SK-N-SH treated with all-trans-retinoic acid at 6 μM for 48 hours (cell line): ENCODE data around the gene AMACR.

ENCODE experiments used
- ATAC-seq: fragments of 200-7000 bp; cut with Tn5 transposase; 3 replicates; pipeline ENCODE4 v1.9.1; 2020; ENCODE audit warnings: mild to moderate bottlenecking, moderate library complexity
- ARNTL ChIP-seq: fragments of 450-650 bp; formaldehyde crosslinking; IDR thresholded peaks from 2 replicates; pipeline ENCODE4 v1.5.0; 2020; ENCODE audit warnings: low read depth, mild to moderate bottlenecking, moderate library complexity, borderline replicate concordance
- BACH2 ChIP-seq: fragments of 250-450 bp; sonication (Bioruptor Pico); IDR thresholded peaks from 2 replicates; pipeline ENCODE4 v1.9.0; 2021; ENCODE audit warnings: mild to moderate bottlenecking, borderline replicate concordance
- CSDC2 ChIP-seq: fragments of 250-450 bp; sonication (Bioruptor Pico); IDR thresholded peaks from 2 replicates; pipeline ENCODE4 v1.5.0; 2020; ENCODE audit warnings: mild to moderate bottlenecking, moderate library complexity
- ESRRG ChIP-seq: fragments of 250-450 bp; sonication (Bioruptor Pico); IDR thresholded peaks from 2 replicates; pipeline ENCODE4 v1.6.1; 2021; ENCODE audit warnings: mild to moderate bottlenecking
- ISL1 ChIP-seq: fragments of 250-450 bp; sonication (Bioruptor Pico); IDR thresholded peaks from 2 replicates; pipeline ENCODE4 v2.1.2; 2022; ENCODE audit warnings: mild to moderate bottlenecking, moderate library complexity
- OSR1 ChIP-seq: fragments of 250-450 bp; sonication (Bioruptor Pico); IDR thresholded peaks from 2 replicates; pipeline ENCODE4 v1.8.0; 2022; ENCODE audit warnings: moderate library complexity, mild to moderate bottlenecking, inconsistent platforms
- SNAI2 ChIP-seq: fragments of 250-450 bp; sonication (Bioruptor Pico); IDR thresholded peaks from 2 replicates; pipeline ENCODE4 v1.5.0; 2020; ENCODE audit warnings: mild to moderate bottlenecking, moderate library complexity
- TCF4 ChIP-seq: fragments of 250-450 bp; sonication (Bioruptor Pico); IDR thresholded peaks from 2 replicates; pipeline ENCODE4 v1.8.0; 2021; ENCODE audit warnings: mild to moderate bottlenecking, moderate library complexity, borderline replicate concordance
- TOX ChIP-seq: fragments of 250-450 bp; sonication (Bioruptor Pico); IDR thresholded peaks from 2 replicates; pipeline ENCODE4 v1.8.0; 2021; ENCODE audit warnings: mild to moderate bottlenecking, moderate library complexity, borderline replicate concordance
- ZFP3 ChIP-seq: fragments of 250-450 bp; sonication (Bioruptor Pico); IDR thresholded peaks from 2 replicates; pipeline ENCODE4 v1.5.0; 2020; ENCODE audit warnings: mild to moderate bottlenecking, moderate library complexity
- ZFP30 ChIP-seq: fragments of 450-650 bp; formaldehyde crosslinking; IDR thresholded peaks from 2 replicates; pipeline ENCODE4 v1.5.0; 2022; ENCODE audit warnings: mild to moderate bottlenecking, moderate library complexity
- ZNF565 ChIP-seq: fragments of 450-650 bp; formaldehyde crosslinking; conservative IDR thresholded peaks from 2 replicates; pipeline ENCODE4 v1.5.0; 2020; ENCODE audit warnings: low read depth, mild to moderate bottlenecking, moderate library complexity
- ZNF8 ChIP-seq: fragments of 450-650 bp; formaldehyde crosslinking; IDR thresholded peaks from 2 replicates; pipeline ENCODE4 v1.5.0; 2020; ENCODE audit warnings: mild to moderate bottlenecking, moderate library complexity
- TF ChIP-seq, protein P1 (sequence below): fragments of 250-450 bp; sonication (Bioruptor Pico); IDR thresholded peaks from 2 replicates; pipeline ENCODE4 v1.8.0; 2020; ENCODE audit warnings: mild to moderate bottlenecking, moderate library complexity, borderline replicate concordance
- TF ChIP-seq, protein P2 (sequence below): fragments of 250-450 bp; sonication (Bioruptor Pico); IDR thresholded peaks from 2 replicates; pipeline ENCODE4 v1.8.0; 2021; ENCODE audit warnings: low read depth, mild to moderate bottlenecking, moderate library complexity, borderline replicate concordance
- TF ChIP-seq, protein P3 (sequence below): fragments of 250-450 bp; sonication (Bioruptor Pico); IDR thresholded peaks from 2 replicates; pipeline ENCODE4 v1.5.0; 2020; ENCODE audit warnings: mild to moderate bottlenecking, moderate library complexity
- TF ChIP-seq, protein P4 (sequence below): fragments of 250-450 bp; sonication (Bioruptor Pico); IDR thresholded peaks from 2 replicates; pipeline ENCODE4 v1.5.1; 2021; ENCODE audit warnings: mild to moderate bottlenecking, moderate library complexity
- TF ChIP-seq, protein P5 (sequence below): fragments of 250-450 bp; sonication (Bioruptor Pico); IDR thresholded peaks from 2 replicates; pipeline ENCODE4 v1.5.1; 2020; ENCODE audit warnings: low read depth, mild to moderate bottlenecking, moderate library complexity

AMACR gene

DNA sequence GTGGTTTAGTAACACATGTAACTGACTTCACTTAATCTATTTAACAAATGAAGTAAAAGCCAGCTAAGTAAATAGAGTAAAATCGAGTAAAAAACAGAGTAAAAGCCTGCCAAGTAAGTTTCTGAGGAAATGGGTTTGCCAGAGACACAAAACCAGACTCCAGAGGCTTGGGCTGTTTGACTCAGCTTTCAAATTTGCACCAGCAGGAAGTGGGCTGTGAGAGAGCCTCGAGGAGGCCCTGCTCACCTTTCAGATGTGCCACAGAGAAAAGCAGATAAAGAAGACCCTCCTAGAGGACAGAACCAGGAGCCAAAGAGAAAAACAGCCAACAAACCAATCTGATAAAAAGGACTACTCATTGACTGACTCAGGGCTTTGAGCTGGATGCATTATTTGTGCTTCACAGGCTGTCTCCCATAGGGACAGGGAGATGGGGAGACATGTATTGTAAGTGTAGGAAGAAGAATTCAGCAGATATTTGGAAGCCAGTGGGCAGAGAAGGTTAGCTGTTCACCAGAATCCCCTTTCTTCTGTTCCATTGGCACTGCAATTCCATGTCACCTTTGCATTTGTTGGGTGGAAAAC, 14.4 kb upstream of the AMACR start:
- ATAC-seq, result peak; percentile 79
- TF ChIP-seq, protein P1, sequence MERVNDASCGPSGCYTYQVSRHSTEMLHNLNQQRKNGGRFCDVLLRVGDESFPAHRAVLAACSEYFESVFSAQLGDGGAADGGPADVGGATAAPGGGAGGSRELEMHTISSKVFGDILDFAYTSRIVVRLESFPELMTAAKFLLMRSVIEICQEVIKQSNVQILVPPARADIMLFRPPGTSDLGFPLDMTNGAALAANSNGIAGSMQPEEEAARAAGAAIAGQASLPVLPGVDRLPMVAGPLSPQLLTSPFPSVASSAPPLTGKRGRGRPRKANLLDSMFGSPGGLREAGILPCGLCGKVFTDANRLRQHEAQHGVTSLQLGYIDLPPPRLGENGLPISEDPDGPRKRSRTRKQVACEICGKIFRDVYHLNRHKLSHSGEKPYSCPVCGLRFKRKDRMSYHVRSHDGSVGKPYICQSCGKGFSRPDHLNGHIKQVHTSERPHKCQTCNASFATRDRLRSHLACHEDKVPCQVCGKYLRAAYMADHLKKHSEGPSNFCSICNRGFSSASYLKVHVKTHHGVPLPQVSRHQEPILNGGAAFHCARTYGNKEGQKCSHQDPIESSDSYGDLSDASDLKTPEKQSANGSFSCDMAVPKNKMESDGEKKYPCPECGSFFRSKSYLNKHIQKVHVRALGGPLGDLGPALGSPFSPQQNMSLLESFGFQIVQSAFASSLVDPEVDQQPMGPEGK (CRISPR knock-in tag), result no peak
- TF ChIP-seq, protein P2, sequence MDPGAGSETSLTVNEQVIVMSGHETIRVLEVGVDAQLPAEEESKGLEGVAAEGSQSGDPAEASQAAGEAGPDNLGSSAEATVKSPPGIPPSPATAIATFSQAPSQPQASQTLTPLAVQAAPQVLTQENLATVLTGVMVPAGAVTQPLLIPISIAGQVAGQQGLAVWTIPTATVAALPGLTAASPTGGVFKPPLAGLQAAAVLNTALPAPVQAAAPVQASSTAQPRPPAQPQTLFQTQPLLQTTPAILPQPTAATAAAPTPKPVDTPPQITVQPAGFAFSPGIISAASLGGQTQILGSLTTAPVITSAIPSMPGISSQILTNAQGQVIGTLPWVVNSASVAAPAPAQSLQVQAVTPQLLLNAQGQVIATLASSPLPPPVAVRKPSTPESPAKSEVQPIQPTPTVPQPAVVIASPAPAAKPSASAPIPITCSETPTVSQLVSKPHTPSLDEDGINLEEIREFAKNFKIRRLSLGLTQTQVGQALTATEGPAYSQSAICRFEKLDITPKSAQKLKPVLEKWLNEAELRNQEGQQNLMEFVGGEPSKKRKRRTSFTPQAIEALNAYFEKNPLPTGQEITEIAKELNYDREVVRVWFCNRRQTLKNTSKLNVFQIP (CRISPR knock-in tag), result no peak
- TF ChIP-seq SNAI2 (CRISPR knock-in tag) (no peak), ARNTL (CRISPR knock-in tag) (no peak), BACH2 (CRISPR knock-in tag) (no peak), TOX (no peak), ZFP30 (no peak)

DNA sequence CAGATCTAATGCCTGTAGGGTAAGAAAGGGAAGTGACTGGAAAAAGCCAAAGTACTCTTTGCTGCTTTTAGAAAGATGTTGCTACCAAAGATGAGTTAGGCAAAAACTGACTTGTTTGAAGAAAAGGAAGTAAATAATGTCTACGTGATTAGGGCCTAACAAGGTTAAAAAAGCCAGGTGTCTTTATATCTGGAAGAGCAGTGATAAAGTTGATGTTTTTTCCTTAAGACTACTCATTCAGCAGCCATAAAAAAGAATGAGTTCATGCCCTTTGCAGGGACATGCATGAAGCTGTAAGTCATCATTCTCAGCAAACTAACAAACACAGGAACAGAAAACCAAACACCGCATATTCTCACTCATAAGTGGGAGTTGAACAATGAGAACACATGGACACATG, 13.5 kb upstream of the AMACR start:
- TF ChIP-seq, protein P3, sequence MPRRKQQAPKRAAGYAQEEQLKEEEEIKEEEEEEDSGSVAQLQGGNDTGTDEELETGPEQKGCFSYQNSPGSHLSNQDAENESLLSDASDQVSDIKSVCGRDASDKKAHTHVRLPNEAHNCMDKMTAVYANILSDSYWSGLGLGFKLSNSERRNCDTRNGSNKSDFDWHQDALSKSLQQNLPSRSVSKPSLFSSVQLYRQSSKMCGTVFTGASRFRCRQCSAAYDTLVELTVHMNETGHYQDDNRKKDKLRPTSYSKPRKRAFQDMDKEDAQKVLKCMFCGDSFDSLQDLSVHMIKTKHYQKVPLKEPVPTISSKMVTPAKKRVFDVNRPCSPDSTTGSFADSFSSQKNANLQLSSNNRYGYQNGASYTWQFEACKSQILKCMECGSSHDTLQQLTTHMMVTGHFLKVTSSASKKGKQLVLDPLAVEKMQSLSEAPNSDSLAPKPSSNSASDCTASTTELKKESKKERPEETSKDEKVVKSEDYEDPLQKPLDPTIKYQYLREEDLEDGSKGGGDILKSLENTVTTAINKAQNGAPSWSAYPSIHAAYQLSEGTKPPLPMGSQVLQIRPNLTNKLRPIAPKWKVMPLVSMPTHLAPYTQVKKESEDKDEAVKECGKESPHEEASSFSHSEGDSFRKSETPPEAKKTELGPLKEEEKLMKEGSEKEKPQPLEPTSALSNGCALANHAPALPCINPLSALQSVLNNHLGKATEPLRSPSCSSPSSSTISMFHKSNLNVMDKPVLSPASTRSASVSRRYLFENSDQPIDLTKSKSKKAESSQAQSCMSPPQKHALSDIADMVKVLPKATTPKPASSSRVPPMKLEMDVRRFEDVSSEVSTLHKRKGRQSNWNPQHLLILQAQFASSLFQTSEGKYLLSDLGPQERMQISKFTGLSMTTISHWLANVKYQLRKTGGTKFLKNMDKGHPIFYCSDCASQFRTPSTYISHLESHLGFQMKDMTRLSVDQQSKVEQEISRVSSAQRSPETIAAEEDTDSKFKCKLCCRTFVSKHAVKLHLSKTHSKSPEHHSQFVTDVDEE (CRISPR knock-in tag), result no peak
- no peak for TF ChIP-seq ESRRG (CRISPR knock-in tag)
- TF ChIP-seq, protein P4, sequence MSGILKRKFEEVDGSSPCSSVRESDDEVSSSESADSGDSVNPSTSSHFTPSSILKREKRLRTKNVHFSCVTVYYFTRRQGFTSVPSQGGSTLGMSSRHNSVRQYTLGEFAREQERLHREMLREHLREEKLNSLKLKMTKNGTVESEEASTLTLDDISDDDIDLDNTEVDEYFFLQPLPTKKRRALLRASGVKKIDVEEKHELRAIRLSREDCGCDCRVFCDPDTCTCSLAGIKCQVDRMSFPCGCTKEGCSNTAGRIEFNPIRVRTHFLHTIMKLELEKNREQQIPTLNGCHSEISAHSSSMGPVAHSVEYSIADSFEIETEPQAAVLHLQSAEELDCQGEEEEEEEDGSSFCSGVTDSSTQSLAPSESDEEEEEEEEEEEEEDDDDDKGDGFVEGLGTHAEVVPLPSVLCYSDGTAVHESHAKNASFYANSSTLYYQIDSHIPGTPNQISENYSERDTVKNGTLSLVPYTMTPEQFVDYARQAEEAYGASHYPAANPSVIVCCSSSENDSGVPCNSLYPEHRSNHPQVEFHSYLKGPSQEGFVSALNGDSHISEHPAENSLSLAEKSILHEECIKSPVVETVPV (CRISPR knock-in tag), result no peak
- ATAC-seq, result no peak

DNA sequence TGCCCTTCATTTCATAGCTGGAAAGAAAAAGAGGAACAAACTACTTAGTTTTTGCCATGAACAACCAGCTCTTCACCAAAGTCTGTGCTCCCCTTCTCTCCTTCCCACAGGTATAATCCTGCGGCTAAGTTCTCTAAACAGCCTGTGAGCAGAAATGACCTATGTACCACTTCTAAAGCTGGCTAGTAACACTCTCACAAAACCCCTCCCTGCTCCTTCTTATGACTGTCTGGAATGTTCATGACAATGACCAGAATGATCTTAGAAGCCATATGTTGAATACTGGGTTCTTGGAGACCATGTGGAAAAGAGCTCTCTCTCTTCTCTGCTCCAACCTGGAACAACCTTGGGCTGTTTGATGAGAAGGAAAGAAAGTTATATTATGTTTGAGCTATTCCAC, 12.9 kb upstream of the AMACR start:
- TF ChIP-seq, protein P2 (CRISPR knock-in tag), result no peak
- TF ChIP-seq ARNTL (CRISPR knock-in tag) (no peak), ZNF8 (CRISPR knock-in tag) (no peak), ZNF565 (CRISPR knock-in tag) (no peak), ZFP3 (CRISPR knock-in tag) (no peak), OSR1 (CRISPR knock-in tag) (no peak), ISL1 (CRISPR knock-in tag) (no peak), CSDC2 (CRISPR knock-in tag) (no peak)
- TF ChIP-seq, protein P5, sequence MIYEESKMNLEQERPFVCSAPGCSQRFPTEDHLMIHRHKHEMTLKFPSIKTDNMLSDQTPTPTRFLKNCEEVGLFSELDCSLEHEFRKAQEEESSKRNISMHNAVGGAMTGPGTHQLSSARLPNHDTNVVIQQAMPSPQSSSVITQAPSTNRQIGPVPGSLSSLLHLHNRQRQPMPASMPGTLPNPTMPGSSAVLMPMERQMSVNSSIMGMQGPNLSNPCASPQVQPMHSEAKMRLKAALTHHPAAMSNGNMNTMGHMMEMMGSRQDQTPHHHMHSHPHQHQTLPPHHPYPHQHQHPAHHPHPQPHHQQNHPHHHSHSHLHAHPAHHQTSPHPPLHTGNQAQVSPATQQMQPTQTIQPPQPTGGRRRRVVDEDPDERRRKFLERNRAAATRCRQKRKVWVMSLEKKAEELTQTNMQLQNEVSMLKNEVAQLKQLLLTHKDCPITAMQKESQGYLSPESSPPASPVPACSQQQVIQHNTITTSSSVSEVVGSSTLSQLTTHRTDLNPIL, result no peak
- no peak for ATAC-seq

DNA sequence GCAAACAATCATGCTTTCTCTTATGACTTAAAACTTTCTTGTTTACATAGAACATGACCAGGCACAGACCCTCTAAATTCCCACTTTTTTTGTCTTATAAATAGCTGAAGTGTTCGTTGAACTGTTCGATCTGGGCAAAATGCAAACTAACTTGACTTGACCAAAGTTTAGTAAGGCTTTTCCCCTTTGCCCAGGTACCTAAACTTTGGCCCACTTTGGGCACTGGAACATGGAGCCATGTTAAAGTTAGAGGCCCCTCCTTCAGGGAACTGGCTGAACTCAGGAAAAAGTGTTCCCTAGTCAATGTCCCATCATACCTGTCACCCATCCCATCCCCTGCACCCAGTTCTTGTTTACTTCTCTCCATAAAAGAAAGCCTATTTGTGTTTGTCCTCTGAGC, 9.4 kb upstream of the AMACR start:
- TF ChIP-seq ZNF8 (CRISPR knock-in tag) (no peak), ZNF565 (CRISPR knock-in tag) (no peak), TCF4 (CRISPR knock-in tag) (no peak)
- no peak for ATAC-seq
